AG04450 (cell line): Measurements from ENCODE around the gene MAFB. TPM values are rescaled to one million over a fixed set of nuclear protein-coding genes. Genes with fewer than 3 reads are reported as not detected.

Source experiments
- CTCF ChIA-PET: fragments of 300-600, 350-600 bp; formaldehyde crosslinking; extraction: SDS; loops from one replicate; lab custom pipeline; 2022; ENCODE audit warnings: antibody characterized with exemption, inconsistent platforms; lab: Charles Lee
- POLR2A ChIA-PET: fragments of 350-600 bp; formaldehyde crosslinking; extraction: SDS; loops from one replicate; lab custom pipeline; 2021; ENCODE audit warnings: antibody characterized with exemption, inconsistent platforms; lab: Yijun Ruan, JAX
- DNase-seq: peaks from one replicate; pipeline ENCODE4 v3.0.0-alpha.2; 2011; ENCODE audit warnings: low read depth, low spot score
- H3K27ac ChIP-seq: one replicate; pipeline ENCODE4 v1.5.1; 2012; ENCODE audit warnings: low read depth, low read length, control low read depth
- H3K27me3 ChIP-seq: one replicate; pipeline ENCODE4 v1.6.0; 2012; ENCODE audit warnings: low read length; ENCODE audit not compliant: control insufficient read depth, insufficient read depth
- H3K4me3 ChIP-seq: 2 replicates; pipeline ENCODE4 v1.5.1; 2011; ENCODE audit warnings: mild to moderate bottlenecking, low read depth, low read length, control low read depth
- H3K9me3 ChIP-seq: 2 replicates; pipeline ENCODE4 v1.5.1; 2012; ENCODE audit warnings: low read length; ENCODE audit not compliant: control insufficient read depth, insufficient read depth
- CTCF ChIP-seq: IDR thresholded peaks from 2 replicates; pipeline ENCODE4 v1.5.1; 2011; ENCODE audit warnings: low read depth, low read length, control low read depth, inconsistent platforms
- polyA plus RNA-seq: library from polyadenylated mRNA; depleted of rRNA; stranded (reverse); fragments of >200 nt; gene quantifications from 2 replicates; pipeline ENCODE4 v1.2.3, GENCODE V29; 2011

The MAFB gene
- polyA plus RNA-seq, 1 experiment = 0.10 TPM

GRCh38 chr20:40697541-40697940 is 8.5 kb upstream of the MAFB start:
- CTCF ChIA-PET = no interaction called here

GRCh38 chr20:40695214-40695613 is 6.2 kb upstream of the MAFB start:
- H3K27me3 ChIP-seq = peaks cover 51% of the 10 kb centered on the region
- no peak for DNase-seq
- ChIA-PET POLR2A (no interaction called here), CTCF (interaction anchor here (1.0 to 1.2 kb wide), 2 partner anchors 47 to 268 kb away, joined by 3 to 4 read pairs; no protein-coding TSS in a partner anchor)
- no peak overlapping the region for H3K27ac ChIP-seq
- no peak overlapping the region for H3K4me3 ChIP-seq
- no peak for TF ChIP-seq CTCF
- H3K9me3 ChIP-seq = peaks cover 5% of the 10 kb centered on the region; the same call in 1 of the 2 replicates

More at GRCh38 chr20:40697541-40697940, 8.5 kb upstream of the MAFB start:
- no peak for DNase-seq
- POLR2A ChIA-PET = no interaction called here
- Histone ChIP-seq H3K4me3 (no peak overlapping the region), H3K27ac (no peak overlapping the region), H3K27me3 (peaks cover 28% of the 10 kb centered on the region), H3K9me3 (no peaks in the 10 kb centered on the region)
- no peak for TF ChIP-seq CTCF

GRCh38 chr20:40694246-40694645 is 5.2 kb upstream of the MAFB start:
- Histone ChIP-seq H3K4me3 (no peak overlapping the region), H3K9me3 (peaks cover 6% of the 10 kb centered on the region; the same call in 1 of the 2 replicates), H3K27ac (no peak overlapping the region), H3K27me3 (peaks cover 53% of the 10 kb centered on the region)
- DNase-seq = no peak
- CTCF ChIA-PET = interaction anchor here (1.0 kb wide), 1 partner anchor 48 kb away, joined by 3 read pairs; no protein-coding TSS in a partner anchor
- POLR2A ChIA-PET = no interaction called here
- no peak for TF ChIP-seq CTCF

- ChIA-PET POLR2A (no interaction called here), CTCF (no interaction called here)
- no peak overlapping the region for H3K27ac ChIP-seq
- H3K4me3 ChIP-seq = no peak overlapping the region
- no peak for DNase-seq
- peaks cover 6% of the 10 kb centered on the region; the same call in 1 of the 2 replicates for H3K9me3 ChIP-seq
- TF ChIP-seq CTCF = no peak
- H3K27me3 ChIP-seq = peaks cover 66% of the 10 kb centered on the region
Measured at GRCh38 chr20:40692240-40693011, 3.4 kb upstream of the MAFB start.

- no peak for TF ChIP-seq CTCF
- Histone ChIP-seq H3K4me3 (no peak overlapping the region), H3K27me3 (peaks cover 68% of the 10 kb centered on the region), H3K9me3 (peaks cover 6% of the 10 kb centered on the region; the same call in 1 of the 2 replicates), H3K27ac (no peak overlapping the region)
- ChIA-PET POLR2A (no interaction called here), CTCF (no interaction called here)
- DNase-seq = no peak
Measured at GRCh38 chr20:40691566-40692239, 2.7 kb upstream of the MAFB start.
